Bronchial epithelial cell (primary cell): Measurements from ENCODE around the gene VPS33A. TPM values are rescaled to one million over a fixed set of nuclear protein-coding genes. Genes with fewer than 3 reads are reported as not detected.
A peak's percentile ranks its signal among the peaks of the same experiment; 100 is the strongest.

Source experiments
- DNase-seq: peaks from one replicate; pipeline ENCODE4 v3.0.0-alpha.2; 2010; ENCODE audit warnings: low read depth
- FAIRE-seq: peaks from 2 replicates; lab custom pipeline; 2011; peaks lifted over from hg19 to GRCh38; lab: Jason Lieb, UNC
- H3K27me3 ChIP-seq: 2 replicates; pipeline ENCODE4 v1.5.1; 2011; ENCODE audit warnings: low read length; ENCODE audit not compliant: control insufficient read depth, insufficient read depth
- H3K36me3 ChIP-seq: 2 replicates; pipeline ENCODE4 v1.5.1; 2011; ENCODE audit warnings: low read length; ENCODE audit not compliant: control insufficient read depth, insufficient read depth
- H3K4me3 ChIP-seq: 2 replicates; pipeline ENCODE4 v1.5.1; 2011; ENCODE audit warnings: mild to moderate bottlenecking, low read depth, low read length, control low read depth
- total RNA-seq: library from RNA; depleted of rRNA; stranded (reverse); fragments of >200 nt; gene quantifications from 2 replicates; pipeline ENCODE4 v1.2.1, GENCODE V29; 2014
- TF ChIP-seq, protein P1 (sequence below): IDR thresholded peaks from 2 replicates; pipeline ENCODE4 v1.5.1; 2011; ENCODE audit warnings: mild to moderate bottlenecking, moderate library complexity, low read length, control low read depth, inconsistent platforms; ENCODE audit not compliant: insufficient read depth, severe bottlenecking

The VPS33A gene
- total RNA-seq, 1 donor from 2014 or later, result 17.1 TPM

DNA sequence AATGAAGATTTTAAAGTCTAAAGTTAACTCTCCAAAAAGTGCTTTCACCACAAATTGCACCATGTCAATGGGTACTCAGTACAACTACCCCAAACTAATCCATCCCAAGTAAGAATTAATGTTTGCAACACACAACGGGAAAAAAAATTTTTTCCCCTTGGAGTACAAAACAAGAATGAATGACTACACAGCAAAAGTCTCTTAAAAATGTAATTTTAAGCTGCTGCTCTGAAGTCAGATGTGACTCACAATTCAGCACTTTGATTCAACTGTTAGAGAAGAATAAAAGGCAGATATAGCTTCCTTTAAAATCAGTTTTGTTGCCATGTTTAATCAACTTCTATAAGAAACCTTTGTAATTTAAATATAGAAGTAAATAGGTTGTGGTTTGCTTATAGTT is 42.5 kb upstream of the VPS33A start:
- FAIRE-seq, result no peak
- TF ChIP-seq, protein P1, sequence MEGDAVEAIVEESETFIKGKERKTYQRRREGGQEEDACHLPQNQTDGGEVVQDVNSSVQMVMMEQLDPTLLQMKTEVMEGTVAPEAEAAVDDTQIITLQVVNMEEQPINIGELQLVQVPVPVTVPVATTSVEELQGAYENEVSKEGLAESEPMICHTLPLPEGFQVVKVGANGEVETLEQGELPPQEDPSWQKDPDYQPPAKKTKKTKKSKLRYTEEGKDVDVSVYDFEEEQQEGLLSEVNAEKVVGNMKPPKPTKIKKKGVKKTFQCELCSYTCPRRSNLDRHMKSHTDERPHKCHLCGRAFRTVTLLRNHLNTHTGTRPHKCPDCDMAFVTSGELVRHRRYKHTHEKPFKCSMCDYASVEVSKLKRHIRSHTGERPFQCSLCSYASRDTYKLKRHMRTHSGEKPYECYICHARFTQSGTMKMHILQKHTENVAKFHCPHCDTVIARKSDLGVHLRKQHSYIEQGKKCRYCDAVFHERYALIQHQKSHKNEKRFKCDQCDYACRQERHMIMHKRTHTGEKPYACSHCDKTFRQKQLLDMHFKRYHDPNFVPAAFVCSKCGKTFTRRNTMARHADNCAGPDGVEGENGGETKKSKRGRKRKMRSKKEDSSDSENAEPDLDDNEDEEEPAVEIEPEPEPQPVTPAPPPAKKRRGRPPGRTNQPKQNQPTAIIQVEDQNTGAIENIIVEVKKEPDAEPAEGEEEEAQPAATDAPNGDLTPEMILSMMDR, result no peak
- no peak overlapping the region for H3K4me3 ChIP-seq
- H3K27me3 ChIP-seq, result no peaks in the 10 kb centered on the region
- no peak for DNase-seq
- H3K36me3 ChIP-seq, result peaks cover 10% of the 10 kb centered on the region

DNA sequence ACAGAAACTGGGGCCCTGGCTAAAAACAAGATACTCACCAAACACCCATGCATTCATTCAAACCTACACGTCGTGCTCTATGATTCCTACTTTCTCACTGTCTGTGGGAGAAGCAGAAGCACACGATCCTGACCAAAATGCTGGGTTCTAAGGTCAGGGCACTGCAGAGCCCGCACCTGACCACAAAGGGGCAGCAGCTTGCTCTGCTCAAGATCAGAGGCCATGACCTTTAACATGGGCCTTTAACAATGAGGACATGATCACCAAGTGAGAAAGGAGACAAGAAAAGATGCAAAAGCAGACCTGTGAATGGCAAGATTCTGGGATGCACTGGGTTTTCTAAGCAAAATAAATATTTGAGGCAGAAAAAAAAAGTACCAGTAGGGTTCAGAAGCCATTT is 40.1 kb upstream of the VPS33A start:
- no peak for DNase-seq
- TF ChIP-seq, protein P1, result no peak
- H3K27me3 ChIP-seq, result no peaks in the 10 kb centered on the region
- peaks cover 10% of the 10 kb centered on the region for H3K36me3 ChIP-seq
- FAIRE-seq, result no peak
- no peak overlapping the region for H3K4me3 ChIP-seq

DNA sequence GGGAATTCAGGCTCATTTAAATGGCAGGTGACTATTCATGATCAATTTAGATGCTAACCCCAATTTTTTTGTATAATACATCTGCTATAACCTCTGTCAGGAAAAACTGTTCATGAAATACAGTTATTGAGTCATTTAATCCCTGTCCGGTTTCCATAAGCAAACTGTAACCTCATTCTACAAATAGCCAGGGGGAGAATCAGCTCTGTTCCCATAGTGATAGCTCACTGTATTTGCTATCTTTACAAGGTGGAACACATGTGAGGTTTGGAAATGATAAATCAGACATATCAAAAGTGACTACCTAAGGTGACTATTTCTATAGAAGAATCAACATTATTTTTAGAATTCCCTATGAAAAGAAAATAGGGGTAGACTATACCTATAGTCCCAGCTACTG is 38.6 kb upstream of the VPS33A start:
- peaks cover 11% of the 10 kb centered on the region for H3K36me3 ChIP-seq
- DNase-seq, result peak; percentile 51

DNA sequence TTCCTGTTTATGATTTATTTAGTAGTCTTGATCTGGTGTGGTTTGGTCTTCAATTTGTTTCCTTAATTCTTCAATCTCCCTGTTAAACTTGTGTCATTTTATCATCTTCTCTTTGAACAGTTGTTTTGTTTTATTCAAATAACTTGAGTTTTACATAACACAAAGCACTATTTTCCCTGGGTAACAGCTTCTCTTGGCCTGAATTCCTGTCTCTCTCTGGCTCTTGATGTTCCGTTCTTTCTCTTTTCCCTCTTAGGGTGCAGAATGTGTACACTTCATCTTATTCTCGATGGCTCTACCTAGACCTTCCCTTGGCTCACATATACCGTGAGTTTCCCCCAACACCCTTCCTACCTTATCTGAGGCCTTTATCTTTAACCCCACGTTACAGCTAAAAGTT is 36.8 kb upstream of the VPS33A start:
- Histone ChIP-seq H3K4me3 (no peak overlapping the region), H3K27me3 (no peaks in the 10 kb centered on the region), H3K36me3 (peaks cover 3% of the 10 kb centered on the region)
- FAIRE-seq (no peak), DNase-seq (no peak)
- TF ChIP-seq, protein P1, result no peak

More for the DNA sequence above, 38.6 kb upstream of the VPS33A start:
- no peak for FAIRE-seq
- TF ChIP-seq, protein P1, result no peak
- no peak overlapping the region for H3K4me3 ChIP-seq
- no peaks in the 10 kb centered on the region for H3K27me3 ChIP-seq

DNA sequence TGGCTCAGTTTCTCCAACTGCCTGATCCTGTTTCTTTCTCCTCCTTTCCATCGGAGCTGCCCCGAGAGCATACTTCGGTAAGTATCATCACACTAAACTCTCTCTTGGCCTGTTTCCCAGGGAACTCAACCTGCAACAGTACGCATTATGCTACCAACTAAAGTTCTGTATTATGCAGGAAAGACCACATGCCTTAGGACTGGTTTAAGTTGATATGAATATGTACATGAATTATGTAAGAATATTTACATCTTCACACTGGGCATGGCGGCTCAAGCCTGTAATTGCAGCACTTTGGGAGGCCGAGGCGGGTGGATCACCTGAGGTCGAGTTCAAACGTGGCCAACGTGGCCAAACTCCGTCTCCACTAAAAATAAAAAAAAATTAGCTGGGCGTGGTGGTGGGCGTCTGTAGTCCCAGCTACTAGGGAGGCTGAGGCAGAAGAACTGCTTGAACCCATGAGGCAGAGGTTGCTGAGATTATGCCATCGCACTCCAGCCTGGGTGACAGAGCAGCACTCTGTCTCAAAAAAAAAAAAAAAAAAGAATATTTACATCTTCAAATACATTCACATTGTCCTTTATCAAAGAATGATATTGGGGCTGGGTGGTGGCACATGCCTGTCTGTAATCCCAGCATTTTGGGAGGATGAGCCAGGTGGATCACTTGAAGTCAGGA is 31.9 kb upstream of the VPS33A start:
- Histone ChIP-seq H3K27me3 (no peaks in the 10 kb centered on the region), H3K4me3 (no peak overlapping the region), H3K36me3 (peaks cover 3% of the 10 kb centered on the region)
- DNase-seq (no peak), FAIRE-seq (no peak)
- TF ChIP-seq, protein P1, result no peak

DNA sequence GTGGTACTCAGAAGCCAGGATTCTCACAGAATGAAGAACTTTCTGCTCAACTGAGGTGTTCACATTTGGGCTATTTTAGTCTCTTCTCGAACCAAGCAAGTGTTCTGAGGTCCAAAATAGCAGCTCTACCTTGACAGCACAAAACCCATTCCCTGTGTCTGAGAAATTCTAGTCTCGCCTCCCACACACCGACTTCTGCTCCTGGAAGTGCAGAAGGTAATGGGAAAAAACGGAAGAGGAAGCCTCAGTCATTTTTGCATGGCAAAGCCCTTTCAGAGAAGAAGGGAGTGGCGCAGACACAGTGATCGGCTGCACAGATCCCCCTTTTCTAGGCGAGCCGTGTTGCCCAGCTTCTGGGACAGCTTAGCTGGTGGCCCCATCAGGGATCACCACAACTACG is 31.2 kb upstream of the VPS33A start:
- no peaks in the 10 kb centered on the region for H3K27me3 ChIP-seq
- FAIRE-seq (no peak), DNase-seq (no peak)
- TF ChIP-seq, protein P1, result no peak
- H3K36me3 ChIP-seq, result peaks cover 3% of the 10 kb centered on the region
- no peak overlapping the region for H3K4me3 ChIP-seq
